NCI-H226 (cell line): ENCODE data around the gene SIDT2.
"Not testable (repeated sequence)": the region's sequence is repeated elsewhere in the genome, so short reads cannot be mapped to it uniquely, and the experiment has no call there.

Experiments
- DNase-seq: peaks from one replicate; pipeline ENCODE4 v3.0.0-alpha.2; 2015

Gene SIDT2

GRCh38 chr11:117205211-117205818, 26.8 kb downstream of the SIDT2 start:
- DNase-seq, result no peak

- DNase-seq, result not testable (repeated sequence)
Observed at GRCh38 chr11:117206111-117206510, 27.6 kb downstream of the SIDT2 start.

- not testable (repeated sequence) for DNase-seq
Observed at GRCh38 chr11:117206859-117207258, 28.3 kb downstream of the SIDT2 start.

GRCh38 chr11:117207481-117207880, 28.9 kb downstream of the SIDT2 start:
- DNase-seq, result not testable (repeated sequence)

- not testable (repeated sequence) for DNase-seq
Observed at GRCh38 chr11:117208710-117209109, 30.2 kb downstream of the SIDT2 start.

- not testable (repeated sequence) for DNase-seq
Observed at GRCh38 chr11:117209351-117210125, 31.0 kb downstream of the SIDT2 start.

GRCh38 chr11:117210620-117211019, 32.1 kb downstream of the SIDT2 start:
- DNase-seq, result no peak

- no peak for DNase-seq
Observed at GRCh38 chr11:117212697-117213355, 34.3 kb downstream of the SIDT2 start.

GRCh38 chr11:117214404-117215110, 36.0 kb downstream of the SIDT2 start:
- DNase-seq, result no peak

GRCh38 chr11:117217141-117218084, 38.9 kb downstream of the SIDT2 start:
- DNase-seq, result peak; percentile 96

- DNase-seq, result no peak
Observed at GRCh38 chr11:117218133-117218915, 39.8 kb downstream of the SIDT2 start.

- DNase-seq, result no peak
Observed at GRCh38 chr11:117219001-117219400, 40.5 kb downstream of the SIDT2 start.

- no peak for DNase-seq
Observed at GRCh38 chr11:117219455-117219854, 40.9 kb downstream of the SIDT2 start.

- DNase-seq, result no peak
Observed at GRCh38 chr11:117219995-117220394, 41.5 kb downstream of the SIDT2 start.

GRCh38 chr11:117220568-117220967, 42.0 kb downstream of the SIDT2 start:
- no peak for DNase-seq

GRCh38 chr11:117220999-117221774, 42.6 kb downstream of the SIDT2 start:
- no peak for DNase-seq

- DNase-seq, result no peak
Observed at GRCh38 chr11:117221775-117222517, 43.4 kb downstream of the SIDT2 start.

- DNase-seq, result no peak
Observed at GRCh38 chr11:117222991-117223740, 44.6 kb downstream of the SIDT2 start.
